Stimulated activated CD8-positive, alpha-beta memory T cell treated with anti-CD3 and anti-CD28 coated beads, Interleukin-15, amount 100 ng/mL, for 4 hours (primary cell): Measurements from ENCODE around the gene DKK3.

Experiments
- DNase-seq, 2 donors: peaks; one replicate each; pipeline ENCODE4 v3.0.0-alpha.2; 2020; ENCODE audit warnings: low read depth in 2 of 2

The DKK3 gene

DNA sequence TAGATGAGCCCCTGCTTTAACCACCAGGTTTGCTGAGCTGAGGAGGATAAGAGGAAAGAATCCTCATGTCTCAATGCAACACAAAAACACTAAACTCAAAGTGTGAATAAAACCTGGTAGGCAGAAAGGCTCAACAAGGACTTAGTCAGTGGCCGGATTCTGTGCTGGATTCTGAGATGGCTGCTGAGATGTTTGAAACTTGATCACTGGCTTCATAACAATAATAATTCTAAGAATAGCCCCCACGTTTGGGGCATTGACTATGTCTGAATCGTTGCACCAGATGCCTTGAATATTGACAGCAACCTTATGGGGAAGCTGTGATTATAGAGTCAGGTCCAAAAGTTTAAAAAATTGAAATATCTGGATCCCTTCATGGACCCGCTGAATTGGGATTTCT is 4.6 kb downstream of the DKK3 start:
- no peak for DNase-seq

- no peak for DNase-seq
These were observed 5.1 kb downstream of the DKK3 start for GRCh38 chr11:12003336-12003735.

DNA sequence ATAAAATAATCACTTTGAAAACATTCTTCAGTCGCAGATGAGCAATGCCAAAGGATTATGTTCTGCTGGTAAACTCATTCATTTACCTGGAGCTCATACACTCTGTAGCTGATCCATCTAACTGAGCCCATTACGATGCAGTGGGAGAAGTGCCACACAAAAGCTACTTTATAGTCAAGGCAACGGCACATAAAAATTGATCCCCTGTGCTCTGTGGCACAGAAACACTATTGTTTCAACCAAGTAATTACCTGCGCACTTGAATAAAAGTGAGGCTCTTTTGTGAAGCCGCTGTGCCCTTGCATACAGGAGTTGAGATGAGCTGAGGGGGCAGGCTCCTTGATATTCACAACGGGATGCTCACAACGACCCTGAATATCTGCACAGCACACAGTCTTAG is 7.2 kb downstream of the DKK3 start:
- DNase-seq = no peak

- DNase-seq = no peak
These were observed 10.2 kb downstream of the DKK3 start for GRCh38 chr11:11998091-11998781.

GRCh38 chr11:11997049-11997322 is 11.4 kb downstream of the DKK3 start:
- DNase-seq = no peak

DNA sequence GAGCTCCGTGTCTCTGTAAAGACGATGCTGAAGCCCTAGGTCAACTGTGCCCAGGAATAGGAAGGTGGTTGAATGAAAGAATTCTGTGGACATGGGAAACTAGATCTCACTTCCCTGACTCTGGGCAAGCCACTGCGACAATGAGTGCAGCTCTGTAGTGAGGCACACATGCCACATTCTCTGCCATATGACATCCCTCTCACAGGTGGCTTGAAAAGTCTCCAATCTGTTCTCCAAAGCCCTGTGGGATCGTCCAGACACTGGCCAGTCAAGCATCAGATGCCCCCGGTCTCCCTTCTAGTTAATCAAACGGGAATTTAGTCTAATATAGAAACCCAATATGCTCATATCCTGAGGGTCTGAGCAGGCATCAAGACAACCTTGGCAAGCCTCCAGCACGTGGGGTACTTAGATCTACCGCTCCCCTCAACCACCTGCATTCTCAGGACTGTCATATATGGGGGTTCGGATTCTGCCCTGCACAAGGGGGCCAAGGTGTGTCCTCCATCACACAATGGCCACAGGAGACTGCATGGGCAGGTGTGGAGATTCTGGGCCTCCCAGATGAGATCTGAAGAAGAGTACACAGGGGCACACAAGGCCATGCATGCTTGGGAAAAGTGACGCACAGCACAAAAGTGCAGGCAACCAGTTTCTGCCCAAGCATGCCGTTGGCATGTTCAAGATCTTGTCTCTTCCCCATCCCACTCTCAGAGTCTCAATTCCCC is 11.9 kb downstream of the DKK3 start:
- DNase-seq = no peak

DNA sequence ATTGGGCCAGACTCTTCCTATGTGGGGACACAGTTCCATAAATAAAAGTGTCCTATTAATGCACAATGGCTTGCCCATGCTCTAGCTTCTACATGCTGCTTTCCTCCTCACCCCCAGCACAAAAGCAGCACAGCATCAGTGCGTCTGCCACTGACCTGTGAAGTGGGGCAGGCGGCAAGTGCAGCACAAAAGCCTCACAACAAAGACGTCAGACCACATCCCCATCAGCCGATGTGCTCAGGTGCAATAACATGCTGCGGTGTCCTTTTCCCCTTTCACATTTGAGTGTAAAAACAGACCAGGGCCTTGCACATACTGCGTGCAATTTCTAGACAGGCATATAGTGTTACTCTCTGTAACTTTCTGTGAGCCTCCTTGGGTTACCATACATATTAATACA is 12.8 kb downstream of the DKK3 start:
- DNase-seq = no peak

DNA sequence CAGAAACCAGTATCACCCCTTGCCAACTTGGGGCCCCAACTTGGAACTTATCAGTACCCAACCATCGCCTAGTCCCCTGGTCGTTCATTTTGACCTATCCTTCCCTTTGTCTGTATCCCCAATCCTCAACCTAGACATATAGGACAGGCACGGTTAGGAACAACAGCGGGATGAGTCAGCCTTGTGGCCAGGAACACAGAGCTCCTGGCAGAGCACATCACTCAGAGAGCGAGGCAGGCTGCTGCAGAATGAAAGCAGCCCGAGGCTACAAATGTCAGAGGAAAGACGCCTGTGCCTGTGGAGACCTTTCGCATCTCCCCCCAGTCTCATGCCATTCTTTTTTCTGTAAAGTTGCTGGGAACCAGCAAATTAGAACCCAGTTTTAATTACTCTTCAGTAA is 14.6 kb downstream of the DKK3 start:
- DNase-seq = no peak

DNA sequence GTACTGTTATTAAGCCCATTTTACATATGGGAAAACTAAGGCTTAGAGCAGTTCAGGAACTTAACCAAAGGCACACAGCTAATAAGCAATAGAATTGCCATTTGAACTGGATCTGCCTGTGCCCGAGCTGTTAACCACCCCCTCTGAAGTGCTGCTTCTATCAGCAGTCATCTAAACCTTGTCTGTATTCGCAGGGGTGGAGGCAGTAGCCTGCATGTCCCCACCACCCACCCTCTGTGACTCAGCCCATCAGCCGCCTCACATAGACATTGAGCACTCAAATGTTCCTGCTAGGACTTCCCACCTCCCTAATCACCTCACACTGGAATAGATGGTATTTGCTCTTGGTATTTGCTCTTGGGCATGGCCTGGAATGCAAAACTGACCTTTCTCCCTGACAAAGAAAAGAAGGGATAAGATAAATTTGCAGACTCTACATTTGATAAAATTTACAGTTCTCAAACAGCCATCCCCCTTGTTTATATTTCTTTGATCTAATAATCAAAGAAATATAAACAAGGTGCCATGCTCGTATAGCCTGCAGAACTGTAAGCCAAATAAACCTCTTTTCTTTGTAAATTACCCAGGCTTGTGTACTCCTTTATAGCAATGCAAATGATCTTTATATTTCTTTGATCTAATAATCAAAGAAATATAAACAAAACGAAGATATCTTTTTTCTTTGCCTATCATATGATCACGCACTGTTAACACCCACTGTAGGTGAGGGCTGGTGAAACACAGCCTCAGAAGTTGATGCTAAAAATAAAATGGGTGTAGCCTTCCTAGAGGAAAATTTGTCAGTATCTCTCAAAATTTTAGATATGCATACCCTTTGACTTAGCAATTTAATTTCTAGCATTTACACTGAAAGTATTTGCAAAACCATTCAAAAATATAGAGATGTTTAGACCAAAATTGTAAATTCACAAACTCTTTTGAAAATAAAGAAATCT is 15.9 kb downstream of the DKK3 start:
- DNase-seq = no peak

GRCh38 chr11:11989774-11990744 is 18.4 kb downstream of the DKK3 start:
- DNase-seq = no peak

- DNase-seq = no peak
These were observed 19.7 kb downstream of the DKK3 start for GRCh38 chr11:11988681-11989261.

DNA sequence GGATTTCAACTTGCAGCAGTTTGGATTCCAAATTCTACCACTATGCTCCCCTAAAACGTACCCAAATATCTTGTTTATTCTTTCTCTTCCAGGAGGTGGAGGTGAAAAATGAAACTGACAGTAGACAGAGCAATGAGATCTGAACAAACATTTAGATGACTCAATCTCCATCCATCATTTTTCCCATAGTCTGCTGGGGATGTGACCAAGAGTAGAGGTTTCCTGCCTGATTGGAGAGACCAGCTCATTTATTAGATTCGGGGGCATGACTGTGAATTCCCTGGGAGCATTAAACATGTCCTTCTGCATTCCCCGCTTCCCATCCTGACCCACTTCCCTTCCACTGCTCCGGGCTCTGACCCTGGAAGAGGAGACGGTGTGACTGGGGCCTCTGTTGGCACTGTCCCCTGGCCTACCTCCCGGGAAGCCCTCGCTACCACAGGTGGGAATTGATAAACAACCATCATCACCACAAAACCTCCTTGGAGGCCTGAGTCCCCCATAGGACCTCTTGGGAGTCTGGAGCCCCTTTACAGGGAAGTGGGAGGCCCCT is 20.3 kb downstream of the DKK3 start:
- no peak for DNase-seq

DNA sequence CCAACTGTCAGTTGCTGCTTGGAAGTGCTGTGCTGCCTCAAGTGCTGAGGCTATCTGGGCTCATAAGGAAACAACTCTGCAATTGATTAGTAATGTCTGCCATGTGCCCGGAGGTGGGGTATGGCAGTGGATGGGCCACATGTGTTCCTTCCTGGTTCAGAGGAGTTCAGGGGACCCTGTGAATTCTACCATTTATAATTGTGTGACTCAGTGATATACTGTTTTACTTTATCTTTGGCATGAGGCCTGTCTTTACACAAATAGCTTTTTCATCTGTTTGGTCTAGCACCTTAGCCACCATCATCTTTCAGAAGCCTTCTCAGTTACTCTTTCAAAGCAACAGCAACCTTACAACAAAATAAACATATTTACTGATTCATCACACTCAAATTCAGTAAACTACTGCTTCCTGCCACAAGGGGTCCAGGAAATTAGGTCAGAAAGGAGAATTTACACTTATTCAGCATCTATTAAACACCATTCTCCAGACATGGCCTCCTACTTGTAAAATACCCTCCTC is 20.9 kb downstream of the DKK3 start:
- no peak for DNase-seq

DNA sequence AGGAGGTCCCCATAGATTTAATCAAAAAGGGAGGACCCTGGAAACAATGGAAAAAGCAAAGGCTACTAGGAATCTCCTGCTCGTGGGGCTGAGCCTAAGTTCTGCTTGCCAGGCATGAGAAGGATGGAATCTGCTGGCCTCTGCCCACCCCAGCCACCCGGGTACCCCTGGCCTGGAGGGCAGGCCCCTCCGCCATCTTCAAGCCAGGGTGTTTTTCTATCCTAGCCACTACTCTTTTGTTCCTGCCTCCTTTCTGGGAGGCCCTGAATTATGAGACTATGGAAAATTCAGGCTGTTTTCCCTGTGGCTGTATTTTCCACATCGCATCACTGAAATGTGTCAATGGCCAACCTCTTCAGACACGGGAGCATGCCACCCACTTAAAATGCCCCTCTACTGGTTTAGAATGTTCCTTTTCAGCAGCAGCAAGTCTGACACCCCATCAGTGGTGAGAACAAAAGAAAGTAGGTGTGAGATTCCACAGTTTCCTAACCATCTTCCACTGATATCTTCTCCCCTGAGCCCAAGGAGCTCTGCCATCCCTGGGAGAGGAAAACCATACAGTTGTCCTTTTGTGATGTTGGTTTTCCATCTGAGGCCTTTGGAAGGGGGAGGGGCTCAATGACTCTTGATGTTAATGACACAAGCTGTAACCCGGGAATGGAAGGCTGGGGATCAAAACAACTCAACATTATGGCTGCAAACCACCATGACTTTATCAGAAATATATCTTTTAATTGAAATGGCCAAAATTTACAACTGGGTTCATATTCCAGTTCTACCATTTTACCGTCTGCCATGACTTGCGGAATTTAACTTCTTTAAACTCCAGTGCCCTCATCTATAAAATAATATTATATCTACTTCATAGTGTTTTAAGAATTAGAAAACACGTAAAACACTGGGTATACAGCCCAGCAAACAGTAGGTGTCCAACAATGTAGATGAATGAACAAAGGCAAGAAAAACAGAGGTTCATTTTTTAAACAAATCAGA is 22.2 kb downstream of the DKK3 start:
- DNase-seq = no peak

GRCh38 chr11:11985016-11985715 is 23.3 kb downstream of the DKK3 start:
- no peak for DNase-seq

DNA sequence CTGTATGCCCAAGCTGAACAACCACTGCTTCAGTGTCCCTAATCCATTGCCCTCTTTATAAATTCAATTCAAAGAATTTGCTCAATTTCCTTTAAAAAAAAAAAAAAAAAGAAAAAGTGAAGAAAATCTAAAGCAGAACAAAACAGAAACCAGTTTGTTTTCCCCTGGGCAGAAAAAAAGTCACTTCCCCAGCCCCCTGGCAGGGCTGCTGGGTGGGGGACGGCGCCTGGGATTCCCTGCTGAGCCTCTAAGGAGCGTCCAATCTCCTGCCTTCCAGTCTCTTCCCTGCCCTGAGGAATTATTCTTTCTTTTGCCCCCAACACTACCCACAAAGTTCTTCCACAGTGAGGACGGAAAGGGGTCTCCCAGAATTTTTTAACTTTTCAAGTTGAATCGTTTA is 23.9 kb downstream of the DKK3 start:
- DNase-seq = no peak

GRCh38 chr11:11983427-11983826 is 25.0 kb downstream of the DKK3 start:
- DNase-seq = no peak

DNA sequence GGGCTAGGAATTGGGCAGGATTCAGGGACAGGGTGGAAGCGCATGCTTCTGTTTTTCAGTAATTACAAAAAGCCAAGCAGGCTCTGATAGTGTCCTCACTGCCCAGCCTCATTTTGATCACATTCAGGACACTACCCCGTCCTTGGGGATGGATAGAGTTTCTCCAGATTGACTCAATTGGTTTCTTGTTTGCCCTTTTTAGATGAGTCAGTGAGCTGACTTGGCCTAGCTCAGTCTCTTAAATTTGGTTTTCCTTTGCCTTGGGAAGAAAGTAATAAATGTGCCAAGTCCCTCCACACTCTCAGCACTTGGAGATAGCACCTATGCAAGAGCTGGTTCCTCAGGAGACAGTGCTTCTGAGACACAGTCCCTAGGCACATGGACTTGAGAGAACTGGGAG is 25.5 kb downstream of the DKK3 start:
- DNase-seq = no peak

DNA sequence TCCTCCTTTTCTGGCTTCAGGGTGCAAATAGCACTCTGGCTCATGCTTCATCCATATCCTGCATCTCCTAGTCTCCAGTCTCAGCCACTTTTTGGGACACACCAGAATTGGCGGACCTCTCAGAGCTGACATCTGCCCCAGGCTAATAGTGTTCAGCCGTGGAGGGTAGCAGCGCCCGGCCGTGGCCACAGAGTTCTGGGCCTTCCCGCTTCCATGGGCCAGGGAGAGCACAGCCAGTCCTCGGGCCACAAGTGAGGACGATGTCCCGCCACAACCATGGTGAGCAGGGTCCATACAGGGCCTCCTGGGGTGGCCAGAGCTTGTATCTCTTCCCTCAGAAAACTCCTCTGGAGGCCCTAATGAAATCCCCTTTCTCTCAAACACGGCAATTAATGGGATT is 26.0 kb downstream of the DKK3 start:
- DNase-seq = no peak
